Neutrophil (primary cell): ENCODE results near the gene SH3RF3.
A peak's percentile ranks its signal among the peaks of the same experiment; 100 is the strongest.

Source experiments
- H3K27ac ChIP-seq: fragments of 200-600 bp; sonication (generic); 2 replicates; pipeline ENCODE4 v1.5.1; 2016; ENCODE audit warnings: mild to moderate bottlenecking, moderate library complexity
- H3K27me3 ChIP-seq: fragments of 200-600 bp; sonication (generic); 2 replicates; pipeline ENCODE4 v1.6.0; 2016; ENCODE audit warnings: mild to moderate bottlenecking
- H3K36me3 ChIP-seq: fragments of 200-600 bp; sonication (generic); 2 replicates; pipeline ENCODE4 v1.5.1; 2017
- H3K4me1 ChIP-seq, 2 experiments: fragments of 200-600 bp in 1 of 2; sonication (generic) in 1 of 2; 1 replicate in 1 of 2; 2 replicates in 1 of 2; pipeline versions ENCODE4 v1.5.1 to v1.6.1; 2013 to 2016; ENCODE audit warnings: low read depth in 1 of 2, low read length in 1 of 2, mild to moderate bottlenecking in 1 of 2, moderate library complexity in 1 of 2; ENCODE audit not compliant: control insufficient read depth in 1 of 2, insufficient read depth in 1 of 2
- H3K4me3 ChIP-seq, 2 experiments: fragments of 200-600 bp in 1 of 2; sonication (generic) in 1 of 2; 1 replicate in 1 of 2; 2 replicates in 1 of 2; pipeline ENCODE4 v1.5.1; 2013 to 2016; ENCODE audit warnings: low read depth in 1 of 2, low read length in 1 of 2, mild to moderate bottlenecking in 1 of 2, moderate library complexity in 1 of 2
- H3K9me3 ChIP-seq: fragments of 200-600 bp; sonication (generic); 2 replicates; pipeline ENCODE4 v1.5.1; 2016
- CTCF ChIP-seq: fragments of 200-600 bp; sonication (generic); IDR thresholded peaks from 2 replicates; pipeline ENCODE4 v1.5.1; 2016; ENCODE audit warnings: antibody characterized with exemption

SH3RF3 gene

GRCh38 chr2:109246616-109247015, 117.6 kb downstream of the SH3RF3 start:
- Histone ChIP-seq H3K9me3 (no peaks in the 10 kb centered on the region), H3K4me3 (no peak overlapping the region), H3K27me3 (no peaks in the 10 kb centered on the region), H3K4me1 (peaks cover 51 to 56% of the 10 kb centered on the region in 2 experiments), H3K27ac (no peak overlapping the region), H3K36me3 (no peaks in the 10 kb centered on the region)
- no peak for TF ChIP-seq CTCF

GRCh38 chr2:109247340-109247739, 118.3 kb downstream of the SH3RF3 start:
- no peaks in the 10 kb centered on the region for H3K9me3 ChIP-seq
- H3K27ac ChIP-seq, result peak overlapping the region; percentile 53
- H3K27me3 ChIP-seq, result no peaks in the 10 kb centered on the region
- peaks cover 49% of the 10 kb centered on the region in 2 experiments for H3K4me1 ChIP-seq
- no peak for TF ChIP-seq CTCF
- H3K36me3 ChIP-seq, result no peaks in the 10 kb centered on the region
- H3K4me3 ChIP-seq, result no peak overlapping the region

DNA sequence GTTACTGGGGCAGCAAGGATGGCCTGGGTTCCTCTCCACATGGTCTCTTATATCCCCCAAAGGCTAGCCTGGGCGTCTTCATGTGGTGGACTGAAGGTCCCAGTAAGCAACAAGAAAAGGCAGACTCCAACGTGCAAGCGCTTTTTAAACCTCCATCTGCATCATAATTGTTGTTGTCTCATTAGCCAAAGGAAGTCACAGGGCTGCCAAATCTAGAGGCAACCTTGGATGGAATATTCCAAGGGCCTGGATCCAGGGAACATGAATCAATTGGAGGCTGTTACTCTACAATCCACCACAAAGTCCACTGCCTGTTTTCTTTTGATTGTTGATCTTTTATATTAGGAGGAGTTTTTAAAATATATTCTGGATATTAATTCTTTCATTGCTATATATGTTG, 118.8 kb downstream of the SH3RF3 start:
- H3K4me1 ChIP-seq, result peaks cover 44 to 45% of the 10 kb centered on the region in 2 experiments
- H3K9me3 ChIP-seq, result no peaks in the 10 kb centered on the region
- H3K27me3 ChIP-seq, result no peaks in the 10 kb centered on the region
- H3K4me3 ChIP-seq, result no peak overlapping the region
- TF ChIP-seq CTCF, result no peak
- H3K36me3 ChIP-seq, result no peaks in the 10 kb centered on the region
- peak overlapping the region; percentile 53 for H3K27ac ChIP-seq

DNA sequence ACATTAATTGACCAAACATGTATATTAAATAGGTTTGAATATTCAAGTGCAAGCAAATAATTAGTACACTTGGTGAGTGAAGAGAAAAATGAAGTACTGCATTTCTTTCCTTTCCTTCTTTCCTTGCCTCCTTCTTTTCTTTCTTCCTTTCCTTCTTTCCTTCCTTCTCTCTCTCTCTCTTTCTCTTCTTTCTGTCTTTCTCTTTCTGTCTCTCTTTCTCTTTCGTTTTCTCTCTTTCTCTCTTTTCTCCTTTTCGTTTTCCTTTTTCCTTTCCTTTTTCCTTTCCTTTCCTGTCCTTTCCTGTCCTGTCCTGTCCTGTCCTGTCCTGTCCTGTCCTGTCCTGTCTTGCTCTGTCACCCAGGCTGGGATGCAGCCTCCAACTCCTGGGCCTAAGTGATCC, 119.6 kb downstream of the SH3RF3 start:
- no peak for TF ChIP-seq CTCF

GRCh38 chr2:109253217-109253616, 124.2 kb downstream of the SH3RF3 start:
- TF ChIP-seq CTCF, result no peak
- no peak overlapping the region for H3K27ac ChIP-seq
- no peak overlapping the region for H3K4me3 ChIP-seq
- H3K27me3 ChIP-seq, result no peaks in the 10 kb centered on the region
- no peaks in the 10 kb centered on the region for H3K9me3 ChIP-seq
- H3K4me1 ChIP-seq, result peaks cover 27 to 30% of the 10 kb centered on the region in 2 experiments
- no peaks in the 10 kb centered on the region for H3K36me3 ChIP-seq

More for the DNA sequence above, 119.6 kb downstream of the SH3RF3 start:
- Histone ChIP-seq H3K4me3 (no peak overlapping the region), H3K36me3 (no peaks in the 10 kb centered on the region), H3K9me3 (no peaks in the 10 kb centered on the region), H3K4me1 (peaks cover 36 to 37% of the 10 kb centered on the region in 2 experiments), H3K27ac (peak overlapping the region; percentile 53), H3K27me3 (no peaks in the 10 kb centered on the region)
